ENCODE measurements around the gene CENPV.
A peak's percentile ranks its signal among the peaks of the same experiment; 100 is the strongest.

The CENPV gene

DNA sequence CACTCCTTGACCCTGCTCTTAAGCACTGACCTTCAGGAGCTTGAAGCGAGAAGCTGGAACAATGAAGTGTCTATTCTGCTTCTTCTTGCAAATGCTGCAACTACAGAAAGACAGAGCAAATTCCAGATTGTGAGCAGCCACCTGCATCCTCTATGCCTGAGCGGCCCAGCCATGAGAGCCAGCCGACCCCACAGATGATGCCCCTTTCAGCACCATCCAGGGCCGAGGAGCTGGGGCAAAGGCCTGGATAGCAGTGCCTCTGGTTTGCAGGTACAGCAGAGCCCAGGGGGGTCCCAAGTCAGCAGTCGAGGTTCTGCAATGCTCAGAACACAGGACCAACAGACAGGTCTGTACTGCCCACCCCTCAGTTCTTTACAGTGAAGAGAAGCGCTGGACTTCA is 4.7 kb downstream of the CENPV start:
- no peak overlapping the region for H3K4me3 ChIP-seq (ENCODE audit: low read depth, low read length)
- TF ChIP-seq, protein P1, sequence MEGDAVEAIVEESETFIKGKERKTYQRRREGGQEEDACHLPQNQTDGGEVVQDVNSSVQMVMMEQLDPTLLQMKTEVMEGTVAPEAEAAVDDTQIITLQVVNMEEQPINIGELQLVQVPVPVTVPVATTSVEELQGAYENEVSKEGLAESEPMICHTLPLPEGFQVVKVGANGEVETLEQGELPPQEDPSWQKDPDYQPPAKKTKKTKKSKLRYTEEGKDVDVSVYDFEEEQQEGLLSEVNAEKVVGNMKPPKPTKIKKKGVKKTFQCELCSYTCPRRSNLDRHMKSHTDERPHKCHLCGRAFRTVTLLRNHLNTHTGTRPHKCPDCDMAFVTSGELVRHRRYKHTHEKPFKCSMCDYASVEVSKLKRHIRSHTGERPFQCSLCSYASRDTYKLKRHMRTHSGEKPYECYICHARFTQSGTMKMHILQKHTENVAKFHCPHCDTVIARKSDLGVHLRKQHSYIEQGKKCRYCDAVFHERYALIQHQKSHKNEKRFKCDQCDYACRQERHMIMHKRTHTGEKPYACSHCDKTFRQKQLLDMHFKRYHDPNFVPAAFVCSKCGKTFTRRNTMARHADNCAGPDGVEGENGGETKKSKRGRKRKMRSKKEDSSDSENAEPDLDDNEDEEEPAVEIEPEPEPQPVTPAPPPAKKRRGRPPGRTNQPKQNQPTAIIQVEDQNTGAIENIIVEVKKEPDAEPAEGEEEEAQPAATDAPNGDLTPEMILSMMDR (IDR thresholded peaks at IDR 0.05; ENCODE audit: low read depth, low read length) = no peak
- in situ Hi-C loops (cut with HindIII; ENCODE audit: low sequenced_read_pairs) = no loop called here
- no peak for DNase-seq (ENCODE audit: low read depth, low spot score)

DNA sequence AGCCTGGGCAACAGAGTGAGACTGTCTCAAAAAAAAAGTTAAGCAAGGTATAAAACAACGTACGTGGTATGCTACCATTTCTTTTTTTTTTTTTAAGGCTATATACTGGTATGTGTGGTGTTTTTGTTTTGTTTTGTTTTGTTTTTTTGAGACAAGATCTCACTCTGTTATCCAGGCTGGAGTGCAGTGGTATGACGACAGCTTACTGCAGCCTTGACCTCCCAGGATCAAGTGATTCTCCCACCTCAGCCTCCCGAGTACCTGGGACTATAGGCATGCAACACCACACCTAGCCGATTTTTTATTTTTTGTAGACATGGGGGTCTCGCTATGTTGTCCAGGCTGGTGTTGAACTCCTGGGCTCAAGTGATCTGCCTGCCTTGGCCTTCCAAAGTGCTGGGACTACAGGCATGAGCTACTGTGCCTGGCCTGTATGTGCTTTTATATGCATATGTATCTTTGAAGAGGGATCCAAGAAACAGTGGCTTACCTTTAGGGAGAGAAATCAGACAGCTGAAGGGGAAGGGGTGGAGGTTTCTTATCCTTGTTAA is 6.5 kb downstream of the CENPV start:
- no peak overlapping the region for H3K4me3 ChIP-seq (ENCODE audit: low read depth, low read length)
- in situ Hi-C loops (cut with HindIII; ENCODE audit: low sequenced_read_pairs) = no loop called here
- TF ChIP-seq, protein P1 (IDR thresholded peaks at IDR 0.05; ENCODE audit: low read depth, low read length) = no peak
- DNase-seq (ENCODE audit: low read depth, low spot score) = no peak

DNA sequence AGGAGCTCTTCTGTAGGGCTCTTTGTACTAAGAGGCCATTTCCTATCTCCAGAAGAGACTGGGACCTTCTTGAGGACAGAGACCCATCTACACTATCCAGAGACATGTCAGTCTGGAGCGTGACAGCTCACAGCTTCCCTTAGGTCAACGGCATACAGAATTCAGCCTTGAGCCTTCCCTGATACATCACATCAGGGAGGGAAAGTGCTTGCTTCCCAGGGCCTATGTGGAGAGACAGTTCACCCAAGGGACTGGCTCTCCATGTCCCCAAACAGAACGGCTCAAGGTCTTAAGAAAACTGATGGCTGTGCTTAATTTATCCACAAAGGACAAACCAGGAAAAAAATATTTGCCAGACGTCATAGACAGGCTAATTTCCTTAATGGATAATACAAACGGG is 7.7 kb downstream of the CENPV start:
- no peak for DNase-seq (ENCODE audit: low read depth, low spot score)
- H3K4me3 ChIP-seq (ENCODE audit: low read depth, low read length) = no peak overlapping the region
- in situ Hi-C loops (cut with HindIII; ENCODE audit: low sequenced_read_pairs) = no loop called here
- TF ChIP-seq, protein P1 (IDR thresholded peaks at IDR 0.05; ENCODE audit: low read depth, low read length) = no peak

DNA sequence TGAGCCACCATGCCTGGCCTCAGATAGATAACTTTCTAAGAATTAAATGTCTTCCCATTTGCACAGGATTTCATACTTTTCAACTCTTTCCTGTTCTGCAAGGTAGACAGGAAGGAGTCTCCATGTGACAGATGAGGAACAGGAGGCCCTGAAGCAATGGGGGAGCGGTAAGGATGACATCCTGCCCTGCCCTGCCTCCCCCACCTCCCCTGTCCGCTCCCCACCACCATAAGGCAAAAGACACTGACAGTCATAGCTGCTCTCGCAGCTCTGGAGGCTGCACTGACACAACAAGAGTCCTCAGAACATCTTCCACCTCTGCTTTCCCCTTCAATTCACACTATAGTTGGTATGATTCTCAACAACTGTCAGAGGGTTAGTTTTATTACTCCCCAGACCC is 9.7 kb downstream of the CENPV start:
- TF ChIP-seq, protein P1 (IDR thresholded peaks at IDR 0.05; ENCODE audit: low read depth, low read length) = no peak
- no peak overlapping the region for H3K4me3 ChIP-seq (ENCODE audit: low read depth, low read length)
- DNase-seq (ENCODE audit: low read depth, low spot score) = no peak
- in situ Hi-C loops (cut with HindIII; ENCODE audit: low sequenced_read_pairs) = no loop called here

DNA sequence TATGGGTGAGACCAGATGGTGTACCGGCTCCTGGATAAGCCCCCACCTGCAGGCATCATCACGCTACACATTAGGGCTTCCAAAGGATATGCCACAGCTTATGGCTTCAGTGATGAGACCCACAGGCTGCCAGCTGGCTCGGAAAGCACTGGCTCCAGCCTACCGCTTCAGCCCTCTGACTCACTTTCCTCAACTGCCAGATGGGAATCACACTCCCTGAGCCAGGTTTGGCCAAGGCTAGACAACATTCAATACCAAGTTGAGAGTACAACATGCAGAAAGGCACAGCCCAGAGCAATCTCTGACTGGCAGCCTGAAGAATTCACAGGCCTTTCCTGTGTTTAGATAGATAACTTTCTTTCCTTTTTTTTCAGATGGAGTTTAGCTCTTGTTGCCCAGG is 10.3 kb downstream of the CENPV start:
- in situ Hi-C loops (cut with HindIII; ENCODE audit: low sequenced_read_pairs) = no loop called here
- H3K4me3 ChIP-seq (ENCODE audit: low read depth, low read length) = no peak overlapping the region
- TF ChIP-seq, protein P1 (IDR thresholded peaks at IDR 0.05; ENCODE audit: low read depth, low read length) = no peak
- peak; percentile 59 for DNase-seq (ENCODE audit: low read depth, low spot score)

DNA sequence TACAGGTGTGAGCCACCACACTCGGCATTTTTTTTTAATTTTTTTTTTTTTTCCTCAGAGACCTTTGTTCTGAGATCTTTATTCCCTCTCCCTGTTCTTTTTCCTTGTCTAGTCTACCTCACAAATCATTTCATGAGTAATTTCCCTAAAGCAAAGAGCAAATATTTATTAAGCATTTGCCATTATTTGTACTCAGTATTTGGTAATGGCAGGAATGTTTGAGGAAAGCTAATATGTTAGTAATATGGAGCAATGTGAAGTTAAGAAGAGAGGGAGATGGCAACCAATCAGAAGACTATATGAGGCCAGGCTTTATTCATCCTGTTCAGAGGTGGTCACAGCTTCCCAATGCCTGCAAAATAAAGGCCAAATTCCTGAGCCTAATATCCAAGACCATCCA is 13.3 kb downstream of the CENPV start:
- in situ Hi-C loops (cut with HindIII; ENCODE audit: low sequenced_read_pairs) = no loop called here
- DNase-seq (ENCODE audit: low read depth, low spot score) = no peak
- no peak overlapping the region for H3K4me3 ChIP-seq (ENCODE audit: low read depth, low read length)

More for the DNA sequence above, 13.3 kb downstream of the CENPV start:
- TF ChIP-seq, protein P1 (IDR thresholded peaks at IDR 0.05; ENCODE audit: low read depth, low read length) = no peak
